ENCODE data around the gene SLC7A1.

Gene SLC7A1

GRCh38 chr13:29487466-29488454, 107.7 kb downstream of the SLC7A1 start:
- DNase-seq = no peak

- no peak for DNase-seq
Measured at GRCh38 chr13:29486551-29486950, 108.9 kb downstream of the SLC7A1 start.

- no peak for DNase-seq
Measured at GRCh38 chr13:29484796-29485195, 110.7 kb downstream of the SLC7A1 start.

- DNase-seq = no peak
Measured at GRCh38 chr13:29484236-29484635, 111.3 kb downstream of the SLC7A1 start.

- DNase-seq = no peak
Measured at GRCh38 chr13:29483623-29484022, 111.9 kb downstream of the SLC7A1 start.

- no peak for DNase-seq
Measured at GRCh38 chr13:29483211-29483610, 112.3 kb downstream of the SLC7A1 start.

GRCh38 chr13:29482504-29482903, 113.0 kb downstream of the SLC7A1 start:
- DNase-seq = no peak

- no peak for DNase-seq
Measured at GRCh38 chr13:29481603-29482002, 113.9 kb downstream of the SLC7A1 start.

- DNase-seq = no peak
Measured at GRCh38 chr13:29480893-29481525, 114.5 kb downstream of the SLC7A1 start.

- no peak for DNase-seq
Measured at GRCh38 chr13:29479716-29480492, 115.6 kb downstream of the SLC7A1 start.

GRCh38 chr13:29476046-29476445, 119.4 kb downstream of the SLC7A1 start:
- no peak for DNase-seq

- DNase-seq = no peak
Measured at GRCh38 chr13:29474991-29475390, 120.5 kb downstream of the SLC7A1 start.

- no peak for DNase-seq
Measured at GRCh38 chr13:29473166-29473565, 122.3 kb downstream of the SLC7A1 start.

GRCh38 chr13:29472332-29472961, 123.0 kb downstream of the SLC7A1 start:
- DNase-seq = no peak

GRCh38 chr13:29471551-29471950, 123.9 kb downstream of the SLC7A1 start:
- no peak for DNase-seq

- DNase-seq = no peak
Measured at GRCh38 chr13:29465741-29466293, 129.7 kb downstream of the SLC7A1 start.

GRCh38 chr13:29464105-29464679, 131.3 kb downstream of the SLC7A1 start:
- DNase-seq = no peak

- DNase-seq = no peak
Measured at GRCh38 chr13:29459813-29460355, 135.6 kb downstream of the SLC7A1 start.
